ENCODE measurements around the gene LZIC. TPM values are rescaled to one million over a fixed set of nuclear protein-coding genes. Genes with fewer than 3 reads are reported as not detected.

LZIC gene
- total and polyA plus RNA-seq, 9 of the 15 experiments (the other 6 are each of a cell fraction or from before 2014, with no cell fraction given) = 32.9 to 109 (median 61.7) TPM

DNA sequence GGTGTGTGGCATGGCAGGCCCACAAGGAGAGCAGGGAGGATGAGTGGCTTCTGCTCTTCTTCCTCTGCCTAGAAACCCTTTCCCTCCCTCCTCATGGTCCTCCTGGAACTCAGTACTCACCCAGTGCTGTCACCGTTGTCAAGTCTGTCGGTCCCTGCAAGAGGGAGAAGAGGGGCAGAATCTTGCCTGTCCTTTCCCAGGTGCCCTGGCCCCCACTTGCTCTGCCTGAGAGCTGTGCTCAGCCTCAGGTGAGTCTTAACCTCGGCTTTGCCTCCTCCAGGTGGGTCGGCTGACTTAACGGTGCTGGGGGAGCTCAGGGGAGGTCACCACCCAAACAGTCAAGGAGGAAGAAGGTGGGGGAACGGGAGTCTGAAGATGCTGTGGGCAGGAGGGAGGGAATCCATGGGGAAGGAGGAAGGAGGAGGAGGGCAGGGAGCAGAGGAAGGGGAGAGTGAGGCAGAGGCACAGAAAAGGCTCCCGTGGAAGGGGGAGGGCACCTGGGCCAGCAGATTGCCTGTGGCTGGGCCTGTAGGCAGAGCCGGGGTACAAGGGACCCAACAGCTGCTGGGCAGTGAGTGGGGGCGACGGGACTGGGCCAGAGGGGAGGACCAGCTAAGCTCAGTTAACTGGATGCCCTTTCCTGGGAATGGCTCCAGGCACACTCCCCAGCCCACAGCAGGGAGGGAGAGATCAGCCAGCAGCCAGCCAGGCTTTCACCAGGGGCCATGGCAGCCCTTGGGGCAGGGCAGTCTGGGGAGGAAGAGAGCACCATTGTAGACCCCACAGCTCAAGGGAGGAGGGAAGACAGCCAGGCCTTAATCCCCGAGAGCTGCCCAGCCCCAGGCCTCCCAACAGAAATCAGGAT is 59.4 kb downstream of the LZIC start:
- Histone ChIP-seq H3K27ac (ENCODE audit: extremely low read depth, low read depth, low read length) (no peak overlapping the region), H3K4me3 (no peak overlapping the region), H2AFZ (ENCODE audit: low read depth, low read length) (no peak overlapping the region), H4K20me1 (replicated peaks; ENCODE audit: control insufficient read depth, insufficient read depth, low read length) (peaks cover 3% of the 10 kb centered on the region; the same call in 1 of the 2 replicates), H3K9me3 (replicated peaks; ENCODE audit: control insufficient read depth, insufficient read depth, low read depth, low read length) (no peaks in the 10 kb centered on the region), H3K27me3 (ENCODE audit: control insufficient read depth in 2 of 2, insufficient read depth in 2 of 2, low read length in 2 of 2) (no peaks in the 10 kb centered on the region), H3K79me2 (ENCODE audit: control insufficient read depth, insufficient read depth, low read length) (no peaks in the 10 kb centered on the region), H3K9me1 (ENCODE audit: control insufficient read depth, insufficient read depth, low read length) (peaks cover 3% of the 10 kb centered on the region), H3K4me2 (ENCODE audit: insufficient read depth, low read length) (no peak overlapping the region), H3K4me1 (replicated peaks in 1 of 2; ENCODE audit: control insufficient read depth in 2 of 2, insufficient read depth in 2 of 2, low read length in 2 of 2) (peaks cover 0 to 27% of the 10 kb centered on the region in 2 experiments; a peak in 4 of 5 replicates), H3K36me3 (ENCODE audit: control insufficient read depth, insufficient read depth, low read length) (no peaks in the 10 kb centered on the region; the same call in 2 of the 3 replicates), H3K9ac (ENCODE audit: insufficient read depth in 1 of 2, low read depth in 2 of 2, low read length in 2 of 2) (peak overlapping the region in 1 of 2 experiments; percentile 49; a peak in 2 of 4 replicates)
- intact Hi-C loops (cut with micrococcal nuclease) (no loop called here), in situ Hi-C loops (cut with MboI) (no loop called here)
- BruUV-seq (replicated peaks) = no TSS peak
- no peak; the same call in 2 of the 3 replicates for ATAC-seq
- FAIRE-seq = no peak
- WGBS (ENCODE audit: insufficient coverage, low coverage, missing lambda C conversion rate) = 31% methylated on average over 11 of the region's 11 CpGs
- DNase-seq (ENCODE audit: extremely low read depth in 1 of 4, low spot score in 3 of 4) = no peak
- ChIA-PET POLR2A (interaction anchor here (0.7 to 0.8 kb wide), 2 partner anchors 30 to 172 kb away, joined by 5 to 6 read pairs; no protein-coding TSS in a partner anchor), CTCF (ENCODE audit: low intra/inter-chr PET ratio) (no interaction called here)
- TF ChIP-seq ZNF384 (IDR thresholded peaks at IDR 0.05; ENCODE audit: low read depth, low read length) (no peak), CBX5 (IDR thresholded peaks at IDR 0.05; ENCODE audit: borderline replicate concordance, low read depth) (no peak), MAFF (IDR thresholded peaks at IDR 0.05; ENCODE audit: low read length) (no peak), SAP30 (IDR thresholded peaks at IDR 0.05; ENCODE audit: borderline replicate concordance, insufficient read depth, low read depth, low read length, poor library complexity, severe bottlenecking) (no peak), ZMIZ1 (IDR thresholded peaks at IDR 0.05; ENCODE audit: low read depth in 2 of 2, low read length in 2 of 2) (no peak), MBD2 (IDR thresholded peaks at IDR 0.05; ENCODE audit: borderline replicate concordance, low read depth) (no peak), PRDM10 (IDR thresholded peaks at IDR 0.05; ENCODE audit: partially characterized antibody) (no peak), ARID1B (IDR thresholded peaks at IDR 0.05) (no peak)
- TF ChIP-seq, protein P1, sequence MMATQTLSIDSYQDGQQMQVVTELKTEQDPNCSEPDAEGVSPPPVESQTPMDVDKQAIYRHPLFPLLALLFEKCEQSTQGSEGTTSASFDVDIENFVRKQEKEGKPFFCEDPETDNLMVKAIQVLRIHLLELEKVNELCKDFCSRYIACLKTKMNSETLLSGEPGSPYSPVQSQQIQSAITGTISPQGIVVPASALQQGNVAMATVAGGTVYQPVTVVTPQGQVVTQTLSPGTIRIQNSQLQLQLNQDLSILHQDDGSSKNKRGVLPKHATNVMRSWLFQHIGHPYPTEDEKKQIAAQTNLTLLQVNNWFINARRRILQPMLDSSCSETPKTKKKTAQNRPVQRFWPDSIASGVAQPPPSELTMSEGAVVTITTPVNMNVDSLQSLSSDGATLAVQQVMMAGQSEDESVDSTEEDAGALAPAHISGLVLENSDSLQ (IDR thresholded peaks at IDR 0.05) = no peak

Data from K562 (cell line).